Germinal center (tissue), 1 donor: Measurements from ENCODE around the gene EAF2.
"Not testable (repeated sequence)": the region's sequence is repeated elsewhere in the genome, so short reads cannot be mapped to it uniquely, and the experiment has no call there.

ENCODE experiments used
- DNase-seq: peaks from one replicate; pipeline ENCODE4 v3.0.0; 2012; ENCODE audit warnings: mixed read lengths, low spot score

Gene EAF2

GRCh38 chr3:121863247-121863646 is 28.2 kb downstream of the EAF2 start:
- DNase-seq: not testable (repeated sequence)

- no peak for DNase-seq
These were observed 28.8 kb downstream of the EAF2 start for GRCh38 chr3:121863801-121864200.

GRCh38 chr3:121869736-121870135 is 34.7 kb downstream of the EAF2 start:
- DNase-seq: no peak

- DNase-seq: no peak
These were observed 35.7 kb downstream of the EAF2 start for GRCh38 chr3:121870717-121871116.

- peak; percentile 8 for DNase-seq
These were observed 36.4 kb downstream of the EAF2 start for GRCh38 chr3:121871430-121871829.

- no peak for DNase-seq
These were observed 43.4 kb downstream of the EAF2 start for GRCh38 chr3:121878411-121878810.

GRCh38 chr3:121883507-121883906 is 48.5 kb downstream of the EAF2 start:
- peak; percentile 8 for DNase-seq

- DNase-seq: no peak
These were observed 50.4 kb downstream of the EAF2 start for GRCh38 chr3:121885386-121885785.

GRCh38 chr3:121894301-121894990 is 59.4 kb downstream of the EAF2 start, which contains the start of gene SLC15A2:
Gene SLC15A2 (plus strand): TSS chr3:121894401. CDS start chr3:121894477, 76 bp downstream.
- DNase-seq: no peak

- no peak for DNase-seq
These were observed 60.1 kb downstream of the EAF2 start for GRCh38 chr3:121895121-121895520.

GRCh38 chr3:121895736-121896135 is 60.7 kb downstream of the EAF2 start:
- no peak for DNase-seq

GRCh38 chr3:121896823-121897222 is 61.8 kb downstream of the EAF2 start:
- DNase-seq: no peak

GRCh38 chr3:121897296-121897695 is 62.3 kb downstream of the EAF2 start:
- DNase-seq: no peak

- DNase-seq: no peak
These were observed 78.4 kb downstream of the EAF2 start for GRCh38 chr3:121913305-121913990.

- DNase-seq: no peak
These were observed 79.3 kb downstream of the EAF2 start for GRCh38 chr3:121914081-121914998.

GRCh38 chr3:121916189-121916588 is 81.2 kb downstream of the EAF2 start:
- DNase-seq: no peak

GRCh38 chr3:121918779-121919483 is 83.9 kb downstream of the EAF2 start:
- DNase-seq: no peak

GRCh38 chr3:121924734-121925133 is 89.7 kb downstream of the EAF2 start:
- no peak for DNase-seq

GRCh38 chr3:121926380-121926779 is 91.4 kb downstream of the EAF2 start:
- no peak for DNase-seq
